Keratinocyte (primary cell): ENCODE data around the gene GAGE2A. TPM values are rescaled to one million over a fixed set of nuclear protein-coding genes. Genes with fewer than 3 reads are reported as not detected.
"Not testable (repeated sequence)": the region's sequence is repeated elsewhere in the genome, so short reads cannot be mapped to it uniquely, and the experiment has no call there.

Experiments used
- DNase-seq: peaks from one replicate; pipeline ENCODE4 v3.0.0-alpha.2; 2011; ENCODE audit warnings: low read depth, missing footprints, low spot score
- FAIRE-seq: peaks from 2 replicates; lab custom pipeline; 2011; peaks lifted over from hg19 to GRCh38; lab: Jason Lieb, UNC
- H2AFZ ChIP-seq: 2 replicates; pipeline ENCODE4 v1.6.0; 2012; ENCODE audit warnings: low read length, control low read depth, inconsistent platforms; ENCODE audit not compliant: control insufficient read depth
- H3K27ac ChIP-seq: 2 replicates; pipeline ENCODE4 v1.5.1; 2011; ENCODE audit warnings: low read length; ENCODE audit not compliant: control insufficient read depth, insufficient read depth
- H3K27me3 ChIP-seq: 3 replicates; pipeline ENCODE4 v1.6.0; 2011; ENCODE audit warnings: low read length; ENCODE audit not compliant: control insufficient read depth, insufficient read depth; ENCODE audit errors: extremely low read depth
- H3K36me3 ChIP-seq, 2 experiments: 2 replicates in 1 of 2; 3 replicates in 1 of 2; pipeline ENCODE4 v1.5.1; 2011; ENCODE audit warnings: low read length in 2 of 2, mild to moderate bottlenecking in 1 of 2; ENCODE audit not compliant: control insufficient read depth in 2 of 2, insufficient read depth in 2 of 2; ENCODE audit errors: extremely low read depth in 1 of 2
- H3K4me1 ChIP-seq: 3 replicates; pipeline ENCODE4 v1.5.1; 2011; ENCODE audit warnings: low read length; ENCODE audit not compliant: control insufficient read depth, insufficient read depth; ENCODE audit errors: extremely low read depth
- H3K4me2 ChIP-seq: 3 replicates; pipeline ENCODE4 v1.6.0; 2011; ENCODE audit warnings: low read depth, low read length; ENCODE audit not compliant: control insufficient read depth, insufficient read depth; ENCODE audit errors: extremely low read depth
- H3K4me3 ChIP-seq, 3 experiments: fragments of 200-600 bp in 1 of 3; sonication (generic) in 1 of 3; 2 replicates in 2 of 3; 3 replicates in 1 of 3; pipeline ENCODE4 v1.5.1; 2011 to 2016; ENCODE audit warnings: low read length in 3 of 3, mild to moderate bottlenecking in 3 of 3, control low read depth in 2 of 3, inconsistent platforms in 1 of 3, low read depth in 1 of 3, mixed read lengths in 1 of 3, mixed run types in 1 of 3, moderate library complexity in 1 of 3; ENCODE audit not compliant: control insufficient read depth in 2 of 3, insufficient read depth in 2 of 3; ENCODE audit errors: extremely low read depth in 1 of 3
- H3K79me2 ChIP-seq: 2 replicates; pipeline ENCODE4 v1.6.0; 2012; ENCODE audit warnings: low read length; ENCODE audit not compliant: control insufficient read depth, insufficient read depth
- H3K9ac ChIP-seq: 3 replicates; pipeline ENCODE4 v1.6.0; 2011; ENCODE audit warnings: low read length; ENCODE audit not compliant: control insufficient read depth, insufficient read depth; ENCODE audit errors: extremely low read depth
- H3K9me1 ChIP-seq: 3 replicates; pipeline ENCODE4 v1.6.0; 2011; ENCODE audit warnings: low read length; ENCODE audit not compliant: control insufficient read depth, insufficient read depth; ENCODE audit errors: extremely low read depth
- H3K9me3 ChIP-seq: 2 replicates; pipeline ENCODE4 v1.5.1; 2012; ENCODE audit warnings: low read depth, low read length; ENCODE audit not compliant: control insufficient read depth
- H4K20me1 ChIP-seq: 3 replicates; pipeline ENCODE4 v1.6.0; 2011; ENCODE audit warnings: low read length; ENCODE audit not compliant: control insufficient read depth, insufficient read depth; ENCODE audit errors: extremely low read depth
- dilution Hi-C: fragments of 300-500 bp; cut with MboI; formaldehyde crosslinking; loops from one replicate; pipeline ENCODE4 v1.7.0; 2020; ENCODE audit warnings: low sequenced_read_pairs; ENCODE audit not compliant: extremely low pct_ligation_motif_present
- polyA minus RNA-seq, 3 experiments: library from RNA; depleted of rRNA, polyadenylated mRNA; stranded (reverse); fragments of >200 nt; gene quantifications; 1 replicate in 1 of 3; 2 replicates in 1 of 3; 3 replicates in 1 of 3; pipeline ENCODE4 v1.2.3, GENCODE V29; 2011
- polyA plus RNA-seq, 5 experiments: library from polyadenylated mRNA; depleted of rRNA in 3 of 5; stranded (reverse) in 3 of 5; stranded (forward) in 1 of 5; unstranded in 1 of 5; fragments of >200 nt; gene quantifications; 1 replicate in 1 of 5; 2 replicates in 3 of 5; 3 replicates in 1 of 5; pipeline versions ENCODE4 v1.2.1 to v1.2.3, GENCODE V29; 2011 to 2012; ENCODE audit warnings: missing spikeins in 2 of 5, low read depth in 1 of 5, low replicate concordance in 1 of 5

GAGE2A gene
- polyA plus RNA-seq (not detected in 3 replicates), polyA minus RNA-seq (not detected in 3 replicates)
- polyA plus RNA-seq (2011; ENCODE audit: low read depth), result not detected
- not detected in 2 replicates for polyA plus RNA-seq (2011; cell fraction: cytosol; rRNA removed)
- not detected in 2 replicates for polyA plus RNA-seq (2011; cell fraction: nucleus; rRNA removed)
- polyA plus RNA-seq (2012; ENCODE audit: low replicate concordance), result not detected in 2 replicates
- not detected for polyA minus RNA-seq (2011; cell fraction: cytosol; rRNA and poly(A)+ RNA removed)
- not detected in 2 replicates for polyA minus RNA-seq (2011; cell fraction: nucleus; rRNA and poly(A)+ RNA removed)

GRCh38 chrX:49589196-49589595 lies at the start of gene GAGE2A:
Gene GAGE2A (plus strand): TSS chrX:49589496. CDS start chrX:49590651, 1,155 bp downstream.
- H3K36me3 ChIP-seq, H3K4me2 ChIP-seq, dilution Hi-C loops, H2AFZ ChIP-seq, H4K20me1 ChIP-seq, H3K27ac ChIP-seq, H3K9me3 ChIP-seq, DNase-seq, H3K9me1 ChIP-seq, FAIRE-seq, H3K27me3 ChIP-seq, H3K4me3 ChIP-seq, H3K9ac ChIP-seq, H3K79me2 ChIP-seq, H3K4me1 ChIP-seq: not testable (repeated sequence)

DNA sequence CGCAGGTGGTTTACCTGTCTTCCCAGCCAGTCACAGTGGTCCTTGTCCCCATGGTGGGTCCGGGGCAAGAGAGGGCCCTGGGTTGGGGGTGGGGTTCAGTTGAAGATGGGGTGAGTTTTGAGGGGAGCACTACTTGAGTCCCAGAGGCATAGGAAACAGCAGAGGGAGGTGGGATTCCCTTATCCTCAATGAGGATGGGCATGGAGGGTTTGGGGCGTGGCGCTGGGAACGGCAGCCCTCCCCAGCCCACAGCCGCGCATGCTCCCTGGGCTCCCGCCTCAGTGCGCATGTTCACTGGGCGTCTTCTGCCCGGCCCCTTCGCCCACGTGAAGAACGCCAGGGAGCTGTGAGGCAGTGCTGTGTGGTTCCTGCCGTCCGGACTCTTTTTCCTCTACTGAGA lies 47.9 kb upstream of the GAGE2A start, which contains the start of gene GAGE12D:
GAGE12D (plus strand) TSS at position 301 of the 400 bp plus-strand sequence. CDS start 1,155 bp downstream, outside the sequence.
- H3K27ac ChIP-seq, H3K79me2 ChIP-seq, H3K9ac ChIP-seq, H3K4me3 ChIP-seq, H3K9me1 ChIP-seq, H3K4me2 ChIP-seq, H4K20me1 ChIP-seq, DNase-seq, H3K9me3 ChIP-seq, H3K27me3 ChIP-seq, dilution Hi-C loops, FAIRE-seq, H3K36me3 ChIP-seq, H2AFZ ChIP-seq, H3K4me1 ChIP-seq: not testable (repeated sequence)

- H3K79me2 ChIP-seq, H3K36me3 ChIP-seq, H3K27me3 ChIP-seq, H3K9me3 ChIP-seq, DNase-seq, FAIRE-seq, H3K9ac ChIP-seq, dilution Hi-C loops, H3K27ac ChIP-seq, H3K9me1 ChIP-seq, H3K4me3 ChIP-seq, H3K4me1 ChIP-seq, H3K4me2 ChIP-seq, H2AFZ ChIP-seq, H4K20me1 ChIP-seq: not testable (repeated sequence)
Observed at GRCh38 chrX:49550989-49551388, 38.3 kb upstream of the GAGE2A start, which contains the start of gene GAGE12E. Gene GAGE12E (plus strand): TSS chrX:49551289. CDS start chrX:49552444, 1,155 bp downstream.

GRCh38 chrX:49560542-49560941 lies 28.8 kb upstream of the GAGE2A start, which contains the start of gene GAGE12F:
Gene GAGE12F (plus strand): TSS chrX:49560842. CDS start chrX:49561997, 1,155 bp downstream.
- H3K36me3 ChIP-seq, H3K9me1 ChIP-seq, dilution Hi-C loops, H3K4me2 ChIP-seq, H3K9ac ChIP-seq, H3K27me3 ChIP-seq, DNase-seq, H3K9me3 ChIP-seq, FAIRE-seq, H3K27ac ChIP-seq, H3K4me3 ChIP-seq, H3K4me1 ChIP-seq, H2AFZ ChIP-seq, H4K20me1 ChIP-seq, H3K79me2 ChIP-seq: not testable (repeated sequence)

GRCh38 chrX:49568728-49569127 lies 20.6 kb upstream of the GAGE2A start:
- FAIRE-seq, H3K27me3 ChIP-seq, H3K36me3 ChIP-seq, H3K4me3 ChIP-seq, H3K9ac ChIP-seq, H3K79me2 ChIP-seq, H3K4me2 ChIP-seq, H3K9me3 ChIP-seq, H2AFZ ChIP-seq, H4K20me1 ChIP-seq, H3K27ac ChIP-seq, H3K4me1 ChIP-seq, DNase-seq, H3K9me1 ChIP-seq, dilution Hi-C loops: not testable (repeated sequence)
